OCI-LY3 (cell line): ENCODE measurements around the gene TMEM187.

Source experiments
- EZH2phosphoT487 ChIP-seq: fragments of 200-600 bp; shearing (Covaris generic); IDR thresholded peaks from 2 replicates; pipeline ENCODE4 v1.6.1; 2018; ENCODE audit warnings: antibody characterized with exemption, mixed run types, low read depth
- TF ChIP-seq, protein P1 (sequence below): fragments of 200-600, 300-600 bp; sonication (generic); IDR thresholded peaks from 2 replicates; pipeline ENCODE4 v1.5.1; 2014; ENCODE audit warnings: antibody characterized with exemption, low read length, low read depth

DNA sequence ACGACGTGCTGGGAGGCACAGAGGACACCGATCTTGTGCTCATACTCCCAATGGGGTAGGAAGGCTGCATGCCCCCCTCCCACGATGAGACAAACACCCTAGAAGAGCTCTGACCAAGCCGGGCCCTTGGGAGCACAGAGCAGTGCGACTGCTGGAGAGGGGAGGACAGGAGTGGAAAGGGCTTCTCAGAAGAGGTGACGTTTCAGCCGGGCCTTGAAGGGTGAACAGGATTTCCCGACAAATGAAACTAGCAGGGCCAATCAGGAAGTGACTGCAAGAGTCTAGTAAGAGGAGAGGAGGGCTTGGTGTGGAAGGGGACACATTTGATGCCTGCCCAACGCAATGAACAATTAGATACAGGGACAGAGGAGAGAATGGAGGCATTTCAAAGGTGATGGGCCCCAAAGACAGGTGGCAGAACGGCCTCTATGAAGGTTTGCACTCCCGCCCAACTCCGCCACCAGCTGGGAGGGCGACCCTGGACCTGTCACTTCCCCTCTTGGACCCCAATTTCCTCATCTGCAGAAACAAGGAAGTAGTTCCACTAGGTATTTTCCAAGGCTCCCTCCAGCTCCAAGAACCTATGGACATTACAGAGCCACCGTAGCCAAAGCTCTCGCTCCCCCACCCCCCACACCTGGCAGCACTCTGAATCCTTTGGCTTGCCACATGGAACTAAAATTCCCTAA lies 4.9 kb upstream of the TMEM187 start:
- TF ChIP-seq, protein P1, sequence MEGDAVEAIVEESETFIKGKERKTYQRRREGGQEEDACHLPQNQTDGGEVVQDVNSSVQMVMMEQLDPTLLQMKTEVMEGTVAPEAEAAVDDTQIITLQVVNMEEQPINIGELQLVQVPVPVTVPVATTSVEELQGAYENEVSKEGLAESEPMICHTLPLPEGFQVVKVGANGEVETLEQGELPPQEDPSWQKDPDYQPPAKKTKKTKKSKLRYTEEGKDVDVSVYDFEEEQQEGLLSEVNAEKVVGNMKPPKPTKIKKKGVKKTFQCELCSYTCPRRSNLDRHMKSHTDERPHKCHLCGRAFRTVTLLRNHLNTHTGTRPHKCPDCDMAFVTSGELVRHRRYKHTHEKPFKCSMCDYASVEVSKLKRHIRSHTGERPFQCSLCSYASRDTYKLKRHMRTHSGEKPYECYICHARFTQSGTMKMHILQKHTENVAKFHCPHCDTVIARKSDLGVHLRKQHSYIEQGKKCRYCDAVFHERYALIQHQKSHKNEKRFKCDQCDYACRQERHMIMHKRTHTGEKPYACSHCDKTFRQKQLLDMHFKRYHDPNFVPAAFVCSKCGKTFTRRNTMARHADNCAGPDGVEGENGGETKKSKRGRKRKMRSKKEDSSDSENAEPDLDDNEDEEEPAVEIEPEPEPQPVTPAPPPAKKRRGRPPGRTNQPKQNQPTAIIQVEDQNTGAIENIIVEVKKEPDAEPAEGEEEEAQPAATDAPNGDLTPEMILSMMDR = no peak
- no peak for TF ChIP-seq EZH2phosphoT487
